Spleen (tissue), 7 donors: ENCODE results near the gene KLHDC10.

ENCODE experiments used
- CTCF ChIP-seq, 11 experiments: fragments of 200-600 bp in 7 of 11; fragments of 450-650 bp in 4 of 11; sonication (generic) in 4 of 11; IDR thresholded peaks in 8 of 11; conservative IDR thresholded peaks in 3 of 11; 1 replicate in 7 of 11; 2 replicates in 4 of 11; pipeline versions ENCODE4 v1.4.0 to v1.8.0; 2016 to 2021; ENCODE audit warnings: antibody characterized with exemption in 11 of 11, inconsistent platforms in 4 of 11, mild to moderate bottlenecking in 1 of 11
- POLR2A ChIP-seq, 3 donors: fragments of 450-650 bp; IDR thresholded peaks; one replicate each; pipeline ENCODE4 v1.5.1; 2017; ENCODE audit warnings: antibody characterized with exemption in 3 of 3, mild to moderate bottlenecking in 1 of 3
- donor health status: DM: no; HTN: no; CAD: no; lungs with moderate emphysema.
- donor health status: DM: no; HTN: no; CAD: no.
- donor health status: DM: no; HTN: no; CAD: no.

- TF ChIP-seq CTCF (IDR thresholded peaks at IDR 0.05 in 8 of 11, conservative IDR thresholded peaks at IDR 0.05 in 3 of 11) (no peak), POLR2A (IDR thresholded peaks at IDR 0.05) (no peak)
These were observed 37.8 kb downstream of the KLHDC10 start for GRCh38 chr7:130107949-130108674.
